CD4-positive, alpha-beta memory T cell (primary cell): Measurements from ENCODE around the gene CIRBP. TPM values are rescaled to one million over a fixed set of nuclear protein-coding genes. Genes with fewer than 3 reads are reported as not detected.

Source experiments
- CTCF ChIA-PET: fragments of 350-600 bp; sonication (Branson Sonifier 250); formaldehyde crosslinking; loops from one replicate; lab custom pipeline; 2021; ENCODE audit warnings: inconsistent platforms; ENCODE audit not compliant: partially characterized antibody; lab: Charles Lee
- POLR2A ChIA-PET: fragments of 350-600 bp; sonication (Branson Sonifier 250); formaldehyde crosslinking; loops from one replicate; lab custom pipeline; 2021; ENCODE audit not compliant: partially characterized antibody; lab: Charles Lee
- DNase-seq, 5 donors: peaks; one replicate each; pipeline versions ENCODE4 v3.0.0 to v3.0.0-alpha.2; 2020 to 2022; ENCODE audit warnings: mixed read lengths in 1 of 5
- H3K27ac ChIP-seq: one replicate; pipeline ENCODE4 v1.7.0; 2013; ENCODE audit warnings: low read depth, low read length
- H3K27me3 ChIP-seq: 2 replicates; pipeline ENCODE4 v1.7.0; 2013; ENCODE audit warnings: mild to moderate bottlenecking, low read length, moderate library complexity; ENCODE audit not compliant: insufficient read depth
- H3K36me3 ChIP-seq: 2 replicates; pipeline ENCODE4 v1.7.0; 2013; ENCODE audit warnings: mild to moderate bottlenecking, low read length, moderate library complexity; ENCODE audit not compliant: insufficient read depth
- H3K4me1 ChIP-seq: 2 replicates; pipeline ENCODE4 v1.7.0; 2013; ENCODE audit warnings: mild to moderate bottlenecking, low read length, moderate library complexity; ENCODE audit not compliant: insufficient read depth
- H3K4me3 ChIP-seq, 2 donors: one replicate each; pipeline ENCODE4 v1.7.0; 2013; ENCODE audit warnings: low read length in 2 of 2, mild to moderate bottlenecking in 1 of 2
- H3K9me3 ChIP-seq, 2 donors: one replicate each; pipeline ENCODE4 v1.7.0; 2013; ENCODE audit warnings: low read length in 2 of 2, control low read depth in 1 of 2; ENCODE audit not compliant: control insufficient read depth in 1 of 2
- H3K27ac Mint-ChIP-seq, 7 donors: one replicate each; pipeline ENCODE4 v1.8.0; 2020 to 2021; ENCODE audit warnings: mixed read lengths in 7 of 7, mild to moderate bottlenecking in 6 of 7, inconsistent platforms in 3 of 7, moderate library complexity in 3 of 7
- H3K27me3 Mint-ChIP-seq, 2 donors: one replicate each; pipeline ENCODE4 v1.8.0; 2020 to 2021; ENCODE audit warnings: mixed read lengths in 2 of 2
- H3K36me3 Mint-ChIP-seq, 2 donors: one replicate each; pipeline ENCODE4 v1.8.0; 2020 to 2021; ENCODE audit warnings: mixed read lengths in 2 of 2, inconsistent platforms in 1 of 2, mild to moderate bottlenecking in 1 of 2
- H3K4me1 Mint-ChIP-seq, 4 donors: one replicate each; pipeline ENCODE4 v1.8.0; 2020 to 2021; ENCODE audit warnings: mixed read lengths in 4 of 4, mild to moderate bottlenecking in 1 of 4
- H3K4me3 Mint-ChIP-seq, 8 donors: one replicate each; pipeline ENCODE4 v1.8.0; 2020 to 2021; ENCODE audit warnings: mixed read lengths in 8 of 8, mild to moderate bottlenecking in 7 of 8, moderate library complexity in 6 of 8, inconsistent platforms in 3 of 8
- H3K9me3 Mint-ChIP-seq, 8 donors: one replicate each; pipeline ENCODE4 v1.8.0; 2020 to 2021; ENCODE audit warnings: mixed read lengths in 8 of 8, mild to moderate bottlenecking in 5 of 8, inconsistent platforms in 3 of 8, moderate library complexity in 1 of 8
- intact Hi-C: fragments of 100-400 bp; cut with micrococcal nuclease; formaldehyde crosslinking; loops from one replicate; pipeline ENCODE4 v1.15.1; 2023
- polyA plus RNA-seq, 2 donors: library from polyadenylated mRNA; unstranded; fragments of 300-500 nt; fragmentation: Illumina TruSeq; gene quantifications; one replicate each; pipeline ENCODE4 v1.2.3, GENCODE V29; 2021
- total RNA-seq, 2 experiments: library from RNA; stranded (reverse); gene quantifications; one replicate each; pipeline ENCODE4 v1.2.3, GENCODE V29; 2021

CIRBP gene
- total and polyA plus RNA-seq, 4 experiments from 2014 or later: 160 to 638 (median 416) TPM

DNA sequence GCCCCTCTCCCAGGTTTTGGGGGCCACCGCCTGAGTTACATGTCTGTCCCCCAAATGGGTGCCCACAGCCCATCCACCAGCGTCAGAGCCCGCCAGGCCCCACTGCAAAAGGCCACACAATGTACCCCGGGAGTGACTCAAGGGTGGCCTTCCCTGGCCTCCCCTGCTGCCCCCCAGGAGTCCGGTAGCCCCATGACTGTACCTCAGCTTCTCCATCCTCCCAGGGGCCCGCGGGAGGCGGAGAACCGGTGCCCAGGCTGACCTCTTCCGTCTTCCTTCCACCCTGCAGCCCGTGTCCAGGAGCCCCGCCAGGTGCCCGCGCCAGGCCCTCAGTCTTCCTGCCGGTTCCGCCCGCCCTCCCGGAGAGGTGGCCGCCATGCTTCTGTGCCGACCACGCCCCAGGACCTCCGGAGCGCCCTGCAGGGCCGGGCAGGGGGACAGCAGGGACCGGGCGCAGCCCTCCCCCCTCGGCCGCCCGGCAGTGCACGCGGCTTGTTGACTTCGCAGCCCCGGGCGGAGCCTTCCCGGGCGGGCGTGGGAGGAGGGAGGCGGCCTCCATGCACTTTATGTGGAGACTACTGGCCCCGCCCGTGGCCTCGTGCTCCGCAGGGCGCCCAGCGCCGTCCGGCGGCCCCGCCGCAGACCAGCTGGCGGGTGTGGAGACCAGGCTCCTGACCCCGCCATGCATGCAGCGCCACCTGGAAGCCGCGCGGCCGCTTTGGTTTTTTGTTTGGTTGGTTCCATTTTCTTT lies 41.7 kb upstream of the CIRBP start:
- no peaks in the 10 kb centered on the region for H3K4me1 ChIP-seq
- intact Hi-C loops: no loop called here
- Mint-ChIP-seq H3K4me1 (peaks cover 0 to 4% (median 0%) of the 10 kb centered on the region in 4 donors), H3K27me3 (no peaks in the 10 kb centered on the region), H3K4me3 (no peak overlapping the region), H3K9me3 (no peaks in the 10 kb centered on the region), H3K36me3 (peaks cover 0 to 5% of the 10 kb centered on the region in 2 donors), H3K27ac (no peak overlapping the region)
- H3K27me3 ChIP-seq: no peaks in the 10 kb centered on the region
- no peaks in the 10 kb centered on the region for H3K9me3 ChIP-seq
- no peak overlapping the region for H3K27ac ChIP-seq
- ChIA-PET POLR2A (no interaction called here), CTCF (no interaction called here)
- no peaks in the 10 kb centered on the region for H3K36me3 ChIP-seq
- DNase-seq: no peak
- H3K4me3 ChIP-seq: no peak overlapping the region

GRCh38 chr19:1228161-1228957 lies 40.8 kb upstream of the CIRBP start:
- no peak overlapping the region for H3K27ac ChIP-seq
- no peak overlapping the region for H3K4me3 Mint-ChIP-seq
- no peaks in the 10 kb centered on the region for H3K9me3 ChIP-seq
- H3K36me3 ChIP-seq: no peaks in the 10 kb centered on the region
- peaks cover 0 to 3% of the 10 kb centered on the region in 2 donors for H3K36me3 Mint-ChIP-seq
- no peaks in the 10 kb centered on the region for H3K9me3 Mint-ChIP-seq
- intact Hi-C loops: no loop called here
- peaks cover 0 to 4% (median 0%) of the 10 kb centered on the region in 4 donors for H3K4me1 Mint-ChIP-seq
- H3K27me3 Mint-ChIP-seq: no peaks in the 10 kb centered on the region
- no peak overlapping the region for H3K4me3 ChIP-seq
- POLR2A ChIA-PET: no interaction called here
- DNase-seq: no peak
- H3K4me1 ChIP-seq: no peaks in the 10 kb centered on the region
- H3K27ac Mint-ChIP-seq: no peak overlapping the region
- H3K27me3 ChIP-seq: no peaks in the 10 kb centered on the region
- CTCF ChIA-PET: no interaction called here

DNA sequence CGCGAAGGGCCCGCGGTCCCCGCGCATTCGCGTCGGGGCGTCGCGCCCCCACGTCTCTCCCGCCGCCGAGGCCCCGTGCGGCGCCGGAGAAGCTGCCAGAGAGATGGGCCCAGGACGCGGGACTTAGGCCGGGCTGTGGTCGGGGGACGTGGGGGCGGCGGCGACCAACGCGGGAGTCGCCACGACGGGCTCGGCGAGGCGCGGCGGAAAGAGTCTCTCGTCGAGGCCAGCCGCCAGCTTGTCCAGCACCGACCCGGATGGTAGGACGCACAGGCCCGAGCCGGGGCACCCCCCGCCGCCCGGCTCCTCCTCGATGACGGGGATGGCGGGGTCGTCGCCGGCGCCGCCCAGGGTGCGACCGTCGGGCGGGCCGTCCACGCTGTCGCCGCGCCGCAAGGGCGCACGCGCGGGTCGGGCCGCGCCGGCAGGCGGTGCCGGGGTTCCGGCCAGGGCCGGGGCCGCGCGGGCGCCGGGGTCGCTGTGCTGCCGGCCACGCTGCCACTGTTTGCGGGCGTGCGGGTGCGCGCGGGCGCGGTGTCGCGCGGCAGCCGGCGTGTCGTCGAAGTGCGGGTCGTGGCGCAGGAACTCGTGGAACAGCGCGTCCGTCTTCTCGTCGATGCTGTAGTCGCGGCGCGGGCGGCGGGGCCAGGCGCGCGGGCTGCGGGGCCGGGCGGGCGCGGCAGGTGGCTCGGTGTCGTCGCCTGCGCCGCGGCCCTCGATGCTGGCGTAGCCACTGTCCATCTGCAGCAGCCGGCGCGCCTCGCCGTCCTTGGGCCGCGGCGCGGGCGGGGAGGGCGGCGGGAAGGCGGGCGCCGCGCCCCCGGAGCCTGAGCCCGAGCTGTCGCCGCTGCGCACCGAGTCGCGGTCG lies 39.8 kb upstream of the CIRBP start:
- Mint-ChIP-seq H3K9me3 (no peaks in the 10 kb centered on the region), H3K4me3 (no peak overlapping the region), H3K27ac (no peak overlapping the region), H3K4me1 (peaks cover 0 to 4% (median 0%) of the 10 kb centered on the region in 4 donors), H3K36me3 (peaks cover 0 to 3% of the 10 kb centered on the region in 2 donors), H3K27me3 (no peaks in the 10 kb centered on the region)
- CTCF ChIA-PET: no interaction called here
- POLR2A ChIA-PET: interaction anchor here (0.9 kb wide), 1 partner anchor 12 kb away, joined by 3 read pairs; the partner anchor contains the start of gene ATP5F1D
- no peaks in the 10 kb centered on the region for H3K36me3 ChIP-seq
- H3K27ac ChIP-seq: no peak overlapping the region
- intact Hi-C loops: no loop called here
- H3K9me3 ChIP-seq: no peaks in the 10 kb centered on the region
- H3K4me1 ChIP-seq: no peaks in the 10 kb centered on the region
- DNase-seq: no peak
- H3K4me3 ChIP-seq: no peak overlapping the region
- H3K27me3 ChIP-seq: no peaks in the 10 kb centered on the region

DNA sequence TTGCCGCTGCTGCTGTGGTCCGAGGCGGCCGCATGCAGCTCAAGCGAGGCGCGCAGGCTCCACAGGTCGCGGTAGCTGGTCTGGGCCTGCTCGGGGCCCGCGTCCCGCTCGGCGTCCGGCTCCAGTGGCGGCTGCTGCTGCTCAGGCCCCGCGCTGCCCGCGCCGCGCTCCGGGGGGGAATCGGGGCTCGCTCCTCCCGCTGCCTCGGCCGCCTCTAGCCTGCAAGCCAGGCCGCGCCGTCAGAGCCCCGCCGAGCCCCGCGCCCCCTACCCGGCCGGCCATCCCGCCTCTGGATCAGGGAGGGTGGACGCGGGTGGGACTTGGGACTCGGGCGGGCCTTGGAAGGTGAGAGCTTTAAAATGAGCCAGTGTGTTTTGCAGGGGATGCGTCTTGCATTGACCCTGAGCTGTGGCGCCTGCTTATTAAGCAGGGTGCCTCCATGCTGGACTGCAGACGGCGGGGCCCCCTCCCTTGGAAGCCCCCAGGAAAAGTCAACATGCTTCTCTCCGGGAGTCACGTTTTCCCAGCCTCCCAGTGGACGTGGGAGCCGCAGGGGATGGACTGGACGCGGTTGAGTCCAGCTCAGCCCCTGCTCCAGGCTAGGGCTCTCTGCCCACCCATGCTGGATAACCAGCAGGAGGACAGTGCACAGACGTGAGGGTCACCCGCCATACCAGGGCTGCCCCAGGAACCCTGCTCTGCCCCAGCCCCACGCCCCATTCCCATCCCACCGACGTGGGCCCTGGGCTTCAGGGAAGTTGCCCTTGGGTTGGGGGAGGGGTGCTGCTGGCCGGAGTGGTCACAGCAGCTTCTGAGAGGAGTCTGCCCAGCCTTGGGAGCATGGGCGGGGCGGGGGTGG lies 39.0 kb upstream of the CIRBP start:
- Histone ChIP-seq H3K4me3 (no peak overlapping the region), H3K27ac (no peak overlapping the region), H3K27me3 (no peaks in the 10 kb centered on the region), H3K4me1 (no peaks in the 10 kb centered on the region), H3K9me3 (no peaks in the 10 kb centered on the region), H3K36me3 (no peaks in the 10 kb centered on the region)
- Mint-ChIP-seq H3K27ac (no peak overlapping the region), H3K4me1 (peaks cover 0 to 4% (median 0%) of the 10 kb centered on the region in 4 donors), H3K9me3 (no peaks in the 10 kb centered on the region), H3K27me3 (no peaks in the 10 kb centered on the region), H3K36me3 (peaks cover 0 to 2% of the 10 kb centered on the region in 2 donors), H3K4me3 (no peak overlapping the region)
- no peak for DNase-seq
- ChIA-PET POLR2A (interaction anchor here (0.9 kb wide), 1 partner anchor 12 kb away, joined by 3 read pairs; the partner anchor contains the start of gene ATP5F1D), CTCF (no interaction called here)
- intact Hi-C loops: no loop called here

DNA sequence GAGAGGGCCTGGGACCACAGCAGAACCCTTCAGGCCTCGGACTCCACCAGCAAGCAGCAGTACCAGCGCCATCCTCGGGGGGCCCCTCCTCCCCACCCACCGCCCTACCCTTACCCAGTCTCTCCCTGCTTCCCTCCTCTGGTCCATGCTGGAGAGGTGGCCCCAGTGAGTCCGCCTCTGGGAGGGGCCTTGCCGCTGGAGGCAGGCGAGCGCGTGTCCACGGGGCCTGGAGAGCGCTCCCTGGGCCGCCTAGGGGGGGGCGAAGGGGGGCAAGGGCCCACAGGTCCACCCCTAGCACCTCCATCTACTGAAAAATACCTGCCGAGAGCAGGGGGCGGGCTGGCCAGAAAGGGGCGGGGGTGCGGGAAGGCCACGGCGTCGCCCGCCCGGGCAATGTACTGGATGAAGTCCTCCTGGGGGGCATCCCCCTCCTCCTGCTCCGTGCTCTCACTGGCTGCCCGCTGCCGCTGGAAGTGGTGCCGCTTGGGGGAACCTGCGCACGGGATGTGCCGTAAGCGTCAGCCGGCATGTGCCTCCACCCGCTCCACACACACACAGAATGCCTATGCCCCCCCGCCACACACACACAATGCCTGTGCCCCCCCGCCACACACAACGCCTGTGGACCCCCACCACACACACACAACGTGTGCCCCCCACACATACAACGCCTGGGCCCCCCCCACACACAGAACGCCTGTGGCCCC lies 38.2 kb upstream of the CIRBP start:
- Histone ChIP-seq H3K4me1 (no peaks in the 10 kb centered on the region), H3K4me3 (no peak overlapping the region), H3K36me3 (no peaks in the 10 kb centered on the region), H3K27ac (no peak overlapping the region), H3K9me3 (no peaks in the 10 kb centered on the region), H3K27me3 (no peaks in the 10 kb centered on the region)
- peaks cover 0 to 4% (median 0%) of the 10 kb centered on the region in 4 donors for H3K4me1 Mint-ChIP-seq
- H3K9me3 Mint-ChIP-seq: peaks cover 0 to under 1% (median 0%) of the 10 kb centered on the region in 8 donors
- POLR2A ChIA-PET: no interaction called here
- no peak overlapping the region for H3K4me3 Mint-ChIP-seq
- no peak overlapping the region for H3K27ac Mint-ChIP-seq
- DNase-seq: no peak
- H3K36me3 Mint-ChIP-seq: no peaks in the 10 kb centered on the region
- no peaks in the 10 kb centered on the region for H3K27me3 Mint-ChIP-seq
- intact Hi-C loops: no loop called here
- CTCF ChIA-PET: no interaction called here
